ENCODE results near the gene FASTKD2.

Gene FASTKD2

DNA sequence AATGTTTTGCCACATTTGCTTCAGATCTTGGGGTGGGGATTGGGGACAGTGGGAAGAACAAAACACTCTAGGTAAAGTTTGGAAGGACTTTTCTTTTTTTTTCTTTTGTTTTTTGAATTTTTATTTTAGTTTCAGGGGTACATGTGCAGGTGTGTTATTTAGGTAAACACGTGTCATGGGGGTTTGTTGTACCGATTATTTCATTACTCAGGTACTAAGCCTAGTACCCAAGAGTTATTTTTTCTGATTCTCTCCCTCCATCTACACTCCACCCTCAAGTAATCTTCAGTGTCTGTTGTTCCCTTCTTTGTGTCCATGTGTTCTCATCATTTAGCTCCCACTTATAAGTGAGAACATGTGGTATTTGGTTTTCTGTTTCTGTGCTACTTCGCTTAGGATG, 73.3 kb downstream of the FASTKD2 start:
- FAIRE-seq: no peak

- FAIRE-seq: no peak
These were observed 75.6 kb downstream of the FASTKD2 start for GRCh38 chr2:206840999-206841398.
